Retina (tissue), 1 donor: ENCODE results near the gene IL13RA1.
"Not testable (repeated sequence)": the region's sequence is repeated elsewhere in the genome, so short reads cannot be mapped to it uniquely, and the experiment has no call there.

Source experiments
- DNase-seq: peaks from one replicate; pipeline ENCODE4 v3.0.0-alpha.2; 2016

IL13RA1 gene

DNA sequence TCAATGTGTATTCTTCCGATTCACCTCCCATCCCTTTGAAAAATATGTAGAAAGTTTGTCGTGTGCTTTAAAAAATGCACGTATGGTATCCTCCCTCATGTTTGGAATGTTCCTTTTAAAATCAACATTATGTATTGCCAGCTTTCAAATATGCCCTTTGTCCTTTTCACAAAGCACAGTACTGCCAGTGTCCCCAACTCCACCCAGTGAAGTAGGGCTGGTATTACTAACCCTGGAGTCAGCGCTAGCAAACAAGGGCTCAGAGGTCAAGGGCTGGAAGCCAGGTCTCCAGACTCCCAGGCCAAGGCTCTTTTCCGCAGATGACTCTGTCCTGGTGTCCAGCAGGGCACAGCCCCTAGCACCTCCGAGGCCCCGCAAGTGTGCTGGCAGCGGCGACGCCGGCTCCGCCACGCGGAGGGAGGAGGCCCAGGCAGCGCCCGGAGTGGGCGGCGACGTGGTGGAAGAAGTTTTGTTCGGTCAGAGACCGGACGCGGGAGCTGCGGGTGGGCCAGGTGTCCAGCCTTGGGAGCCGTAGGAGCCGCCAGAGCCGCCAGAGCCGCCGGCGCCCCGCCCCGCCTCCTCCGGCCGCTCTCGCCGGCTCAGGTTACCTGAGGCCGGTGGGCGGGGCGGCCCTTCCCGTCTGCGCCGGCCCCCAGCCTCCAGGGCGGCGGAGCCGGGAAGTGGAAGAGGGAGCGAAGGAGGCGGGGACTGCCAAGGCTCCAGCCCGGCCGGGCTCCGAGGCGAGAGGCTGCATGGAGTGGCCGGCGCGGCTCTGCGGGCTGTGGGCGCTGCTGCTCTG, at the start of gene IL13RA1:
Gene IL13RA1 (plus strand): TSS at position 720 of the 799 bp plus-strand sequence. CDS start 33 bp downstream, at position 753.
- DNase-seq: peak; percentile 74

GRCh38 chrX:118679290-118679689, 48.1 kb upstream of the IL13RA1 start:
- DNase-seq: no peak

DNA sequence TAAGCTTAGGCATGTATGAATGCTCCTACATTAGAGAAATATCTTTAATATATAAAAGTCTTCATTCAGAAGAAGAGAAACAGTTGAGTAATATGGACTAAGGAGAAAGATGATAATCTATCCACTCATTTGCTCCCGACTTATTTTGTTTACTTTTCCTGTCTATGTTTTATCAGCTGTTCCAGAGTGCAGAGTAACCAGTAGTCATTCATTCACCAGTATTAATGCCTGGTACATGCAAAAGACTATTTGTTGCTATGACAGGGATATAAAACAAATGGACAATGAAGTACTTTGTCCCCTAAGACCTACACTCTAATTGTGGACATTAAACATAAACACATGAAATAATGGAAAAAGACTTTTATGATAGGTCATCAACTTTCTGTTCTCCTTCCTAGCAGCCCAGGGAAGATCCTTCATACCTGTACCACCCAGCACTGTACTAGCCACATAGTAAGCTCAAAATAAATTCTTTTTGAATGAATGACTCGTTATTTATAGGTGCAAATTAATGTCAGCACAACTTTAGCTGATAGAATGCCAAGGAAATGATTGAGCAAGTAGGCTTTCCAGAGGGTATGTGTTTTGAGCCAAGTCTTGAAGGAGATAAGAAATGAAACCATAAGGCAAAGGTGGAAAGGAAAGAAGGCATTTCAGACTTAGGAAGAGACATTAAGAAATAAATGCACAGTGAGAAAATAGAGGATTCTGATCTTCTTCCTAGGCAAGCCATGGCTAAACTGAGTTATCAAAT, 45.0 kb upstream of the IL13RA1 start:
- DNase-seq: no peak

- no peak for DNase-seq
Observed at GRCh38 chrX:118685393-118685792, 42.0 kb upstream of the IL13RA1 start.

DNA sequence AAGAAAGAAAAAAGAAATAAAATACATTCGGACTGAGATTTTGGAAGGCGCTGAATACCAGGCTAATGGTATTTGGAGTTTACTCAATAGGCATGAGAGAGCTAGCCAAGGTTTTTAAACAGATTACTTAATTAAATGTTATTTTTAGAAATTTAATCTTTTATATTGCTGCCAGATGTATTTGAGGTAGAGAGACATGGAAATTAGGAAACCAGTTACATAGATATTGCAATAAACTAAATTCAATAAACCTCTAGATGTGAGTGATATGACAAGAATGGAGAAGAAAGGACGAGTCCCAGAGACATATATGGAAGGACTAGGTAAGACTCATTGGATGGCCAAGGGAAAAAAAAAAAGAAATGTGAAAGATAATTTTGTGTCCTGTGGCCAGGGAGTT, 38.5 kb upstream of the IL13RA1 start:
- DNase-seq: no peak

GRCh38 chrX:118693843-118694242, 33.6 kb upstream of the IL13RA1 start:
- no peak for DNase-seq

DNA sequence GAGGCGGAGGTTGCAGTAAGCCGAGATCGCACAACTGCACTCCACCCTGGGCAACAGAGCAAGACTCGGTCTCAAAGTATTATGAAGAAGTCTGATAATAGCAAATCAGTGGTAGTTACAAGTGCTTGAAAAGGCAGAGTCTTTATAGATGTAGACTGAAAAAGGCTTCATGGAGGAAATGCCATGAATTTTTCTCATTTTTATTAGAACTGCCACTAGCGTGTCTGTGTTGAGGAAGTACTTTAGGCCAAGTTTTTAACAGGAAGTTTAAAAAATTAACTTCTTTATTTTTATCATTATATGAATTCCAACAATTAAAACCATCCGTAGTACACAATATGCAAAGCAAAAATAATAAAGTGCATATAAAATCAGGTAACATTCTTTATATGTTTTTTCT, 32.8 kb upstream of the IL13RA1 start:
- DNase-seq: no peak

- no peak for DNase-seq
Observed at GRCh38 chrX:118698516-118699170, 28.8 kb upstream of the IL13RA1 start.

DNA sequence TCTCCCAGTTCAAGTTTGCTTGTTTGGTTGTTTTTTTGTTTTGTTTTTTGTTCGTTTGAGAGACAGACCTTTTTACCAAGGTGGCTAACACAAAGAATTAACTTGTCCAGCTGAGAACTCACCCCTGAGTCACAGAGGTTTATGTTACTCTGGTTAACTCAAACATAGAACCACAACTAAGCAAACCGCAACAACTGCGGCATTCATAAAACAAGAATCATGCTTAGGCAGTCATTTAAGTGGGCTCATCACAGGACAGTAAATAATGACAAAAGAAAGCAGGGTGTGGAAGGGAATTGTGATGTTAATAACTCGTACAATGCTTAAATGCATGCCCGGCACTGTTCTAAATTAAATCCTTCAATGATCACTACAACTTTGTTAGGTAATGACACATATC, 24.7 kb upstream of the IL13RA1 start:
- DNase-seq: no peak

GRCh38 chrX:118706681-118707080, 20.7 kb upstream of the IL13RA1 start:
- no peak for DNase-seq

GRCh38 chrX:118714521-118714920, 12.9 kb upstream of the IL13RA1 start:
- DNase-seq: no peak

GRCh38 chrX:118715917-118716316, 11.5 kb upstream of the IL13RA1 start:
- DNase-seq: not testable (repeated sequence)

DNA sequence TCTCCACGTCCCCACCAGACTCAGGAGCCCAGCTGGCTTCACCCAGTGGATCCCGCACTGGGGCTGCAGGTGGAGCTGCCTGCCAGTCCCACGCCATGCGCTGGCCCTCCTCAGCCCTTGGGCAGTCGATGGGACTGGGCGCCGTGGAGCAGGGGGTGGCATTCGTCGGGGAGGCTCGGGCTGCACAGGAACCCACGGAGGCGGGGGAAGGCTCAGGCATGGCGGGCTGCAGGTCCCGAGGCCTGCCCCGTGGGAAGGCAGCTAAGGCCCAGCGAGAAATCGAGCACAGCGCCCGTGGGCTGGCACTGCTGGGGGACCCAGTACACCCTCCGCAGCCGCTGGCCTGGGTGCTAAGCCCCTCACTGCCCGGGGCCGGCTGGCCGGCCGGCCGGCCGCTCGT, 10.6 kb upstream of the IL13RA1 start:
- not testable (repeated sequence) for DNase-seq

GRCh38 chrX:118717678-118718391, 9.6 kb upstream of the IL13RA1 start:
- no peak for DNase-seq

- DNase-seq: no peak
Observed at GRCh38 chrX:118718737-118719136, 8.7 kb upstream of the IL13RA1 start.

DNA sequence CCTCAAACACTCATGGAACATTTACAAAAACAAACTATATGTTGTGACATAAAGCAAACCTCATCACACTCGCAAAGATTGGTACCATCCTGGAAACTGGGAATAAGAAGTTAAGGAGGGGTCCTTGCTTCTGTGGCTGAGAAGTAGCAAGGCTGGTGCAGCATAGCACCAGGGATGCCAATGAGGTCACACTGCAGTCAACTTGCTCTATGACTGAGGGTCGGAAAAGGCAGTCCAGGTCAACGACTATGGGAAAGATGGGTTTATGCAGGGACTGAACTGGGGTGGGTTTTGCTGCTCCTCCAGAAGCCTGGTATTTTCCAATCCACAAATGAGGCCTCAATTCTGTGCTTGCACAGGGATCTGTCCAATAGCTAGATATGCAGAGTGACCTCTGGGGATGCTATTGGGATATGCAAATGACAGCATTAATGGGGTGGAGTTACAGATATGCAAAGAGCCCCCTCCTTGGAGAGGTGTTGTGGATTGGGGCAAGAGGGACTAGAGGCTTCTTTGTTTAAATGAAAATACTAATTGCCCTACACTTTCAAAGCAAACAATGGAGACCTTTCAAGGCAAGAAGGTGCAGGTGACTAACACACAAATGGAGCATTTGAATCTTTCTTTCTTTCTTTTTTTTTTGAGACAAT, 7.2 kb upstream of the IL13RA1 start:
- no peak for DNase-seq

DNA sequence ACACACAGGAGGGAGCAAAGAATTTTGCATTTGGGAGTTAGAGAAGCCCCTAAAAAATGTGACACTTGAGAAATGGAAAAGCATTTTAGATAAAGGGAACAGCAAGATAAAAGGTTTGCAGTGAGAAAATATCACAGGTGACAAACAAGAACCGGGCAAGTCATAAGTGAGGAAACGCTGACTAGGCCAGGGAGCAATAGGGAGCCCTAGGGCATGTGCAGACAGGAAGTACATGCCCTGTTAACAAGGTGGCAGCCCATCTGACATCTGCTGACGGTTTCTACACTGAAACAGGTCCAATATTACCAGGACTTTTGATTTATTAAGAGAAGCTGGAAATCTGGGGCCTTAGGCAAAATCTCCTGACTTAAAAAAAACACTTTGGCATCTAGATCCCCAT, 4.0 kb upstream of the IL13RA1 start:
- no peak for DNase-seq

DNA sequence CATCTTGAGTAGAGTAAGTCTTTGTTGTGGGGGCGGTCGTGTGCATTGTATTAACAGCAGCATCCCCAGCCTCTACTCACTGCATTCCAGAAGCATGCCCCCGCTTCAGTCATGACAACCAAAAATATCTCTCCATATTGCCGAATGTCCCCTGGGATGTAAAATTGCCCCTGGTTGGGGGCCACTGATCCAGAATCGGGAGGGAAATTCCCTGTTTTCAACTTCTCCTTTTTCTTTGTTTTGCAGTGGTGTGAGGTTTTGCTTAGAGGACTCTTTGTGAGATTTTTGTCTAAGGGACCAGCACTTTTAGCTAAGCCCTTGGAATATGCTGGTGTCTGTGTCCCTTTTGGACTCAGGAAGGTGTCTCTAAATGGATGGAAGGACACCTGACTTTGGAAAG, 3.0 kb upstream of the IL13RA1 start:
- no peak for DNase-seq

DNA sequence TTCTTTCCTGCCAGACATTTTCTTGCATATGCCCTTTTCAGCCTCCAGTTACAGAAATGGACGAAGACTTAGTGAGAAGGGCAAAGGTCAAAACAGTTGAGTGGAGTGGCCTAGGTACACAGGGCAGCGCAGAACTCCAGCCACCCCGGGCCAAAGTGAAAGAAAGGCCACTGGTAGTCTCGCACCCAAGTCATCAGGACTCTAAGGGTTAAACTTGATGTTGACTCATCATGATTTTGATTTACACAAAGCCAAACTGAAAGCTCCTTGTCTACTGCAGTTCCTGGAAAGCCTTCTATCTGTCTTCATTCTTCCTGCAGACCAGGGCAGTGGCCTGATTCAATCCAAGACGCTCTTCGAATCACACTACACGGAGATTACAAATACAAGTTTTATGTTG, 2.6 kb upstream of the IL13RA1 start:
- no peak for DNase-seq

GRCh38 chrX:118726396-118726795, 1.0 kb upstream of the IL13RA1 start:
- DNase-seq: no peak

DNA sequence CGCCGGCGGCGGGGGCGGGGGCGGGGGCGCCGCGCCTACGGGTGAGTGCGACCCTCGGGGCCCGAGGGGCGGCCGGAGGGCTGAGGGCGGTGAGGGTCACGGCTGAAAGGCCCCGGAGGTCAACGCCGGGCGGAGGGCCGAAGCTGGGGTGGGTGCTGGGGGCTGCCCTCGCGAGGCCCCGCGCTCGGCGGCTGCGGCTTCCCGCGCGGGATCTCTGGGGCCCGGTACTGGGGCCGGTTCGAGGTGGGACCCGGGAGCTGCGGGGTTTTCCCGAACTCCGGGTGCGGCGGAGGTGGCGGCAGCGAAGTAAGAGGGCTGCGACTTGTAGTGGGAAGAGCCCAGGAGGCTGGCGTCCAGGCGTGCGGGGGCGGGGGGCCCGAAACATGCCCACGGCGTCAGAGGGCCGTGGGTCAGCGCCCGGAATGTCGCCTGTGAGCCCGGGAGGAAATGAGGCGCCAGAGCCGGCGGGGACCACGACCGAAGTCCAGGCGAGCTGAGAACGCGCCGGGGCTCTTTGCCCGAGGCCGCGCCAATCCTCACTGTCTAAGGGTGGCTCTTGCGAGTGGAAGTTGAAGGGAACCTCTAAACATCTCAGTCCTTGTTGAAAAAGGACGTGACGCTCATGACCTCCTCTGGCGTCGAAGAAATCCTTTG, 407 bp downstream of the IL13RA1 start:
- DNase-seq: peak; percentile 66
